PC-9 (cell line): ENCODE results near the gene EVC. TPM values are rescaled to one million over a fixed set of nuclear protein-coding genes. Genes with fewer than 3 reads are reported as not detected.
A peak's percentile ranks its signal among the peaks of the same experiment; 100 is the strongest.

Experiments used
- BruUV-seq: library from RNA; stranded (reverse); fragments of 400-500 nt; replicated peaks from 2 replicates; lab custom pipeline; 2021; lab: Mats Ljungman, UMichigan
- CTCF ChIA-PET: fragments of 300-600 bp; sonication (Branson Sonifier 250); formaldehyde crosslinking; loops from one replicate; lab custom pipeline; 2022; ENCODE audit warnings: antibody characterized with exemption; lab: Charles Lee
- POLR2A ChIA-PET: fragments of 300-600 bp; sonication (Branson Sonifier 250); formaldehyde crosslinking; loops from one replicate; lab custom pipeline; 2022; ENCODE audit warnings: antibody characterized with exemption; ENCODE audit not compliant: unreplicated experiment; lab: Charles Lee
- DNase-seq, 2 experiments: peaks; one replicate each; pipeline versions ENCODE4 v3.0.0 to v3.0.0-alpha.2; 2015 to 2022; ENCODE audit warnings: mixed read lengths in 1 of 2
- H2AFZ ChIP-seq: fragments of 200-600 bp; sonication (generic); 2 replicates; pipeline ENCODE4 v1.8.1; 2017; ENCODE audit warnings: antibody characterized with exemption
- H3F3A ChIP-seq: fragments of 200-600 bp; sonication (generic); 2 replicates; pipeline ENCODE4 v1.8.1; 2017; ENCODE audit warnings: antibody characterized with exemption, mild to moderate bottlenecking, low read depth; ENCODE audit not compliant: insufficient read depth
- H3K27ac ChIP-seq: fragments of 200-600 bp; sonication (generic); 2 replicates; pipeline ENCODE4 v1.6.1; 2016; ENCODE audit warnings: mixed run types
- H3K27me3 ChIP-seq: fragments of 200-600 bp; sonication (generic); 2 replicates; pipeline ENCODE4 v1.6.1; 2016; ENCODE audit warnings: low read depth, mixed run types; ENCODE audit not compliant: insufficient read depth
- H3K36me3 ChIP-seq: fragments of 200-600 bp; sonication (generic); 2 replicates; pipeline ENCODE4 v1.6.1; 2016; ENCODE audit warnings: low read depth, mixed run types
- H3K4me1 ChIP-seq: fragments of 200-600 bp; sonication (generic); replicated peaks from 2 replicates; pipeline ENCODE4 v1.6.1; 2016; ENCODE audit warnings: mixed run types; ENCODE audit not compliant: insufficient read depth
- H3K4me2 ChIP-seq: fragments of 200-600 bp; sonication (generic); 2 replicates; pipeline ENCODE4 v1.6.1; 2017; ENCODE audit warnings: mixed run types
- H3K4me3 ChIP-seq: fragments of 200-600 bp; sonication (generic); 2 replicates; pipeline ENCODE4 v1.6.1; 2016; ENCODE audit warnings: mixed run types
- H3K79me2 ChIP-seq: fragments of 200-600 bp; sonication (generic); 2 replicates; pipeline ENCODE4 v1.6.1; 2017; ENCODE audit warnings: low read depth, mixed run types
- H3K9me2 ChIP-seq: fragments of 200-600 bp; sonication (generic); 2 replicates; pipeline ENCODE4 v1.8.1; 2017; ENCODE audit warnings: mild to moderate bottlenecking; ENCODE audit not compliant: insufficient read depth
- H3K9me3 ChIP-seq: fragments of 200-600 bp; sonication (generic); 2 replicates; pipeline ENCODE4 v1.8.1; 2016; ENCODE audit warnings: low read depth; ENCODE audit not compliant: insufficient read depth
- H4K20me1 ChIP-seq: fragments of 200-600 bp; sonication (generic); 2 replicates; pipeline ENCODE4 v1.8.1; 2017; ENCODE audit not compliant: insufficient read depth
- EZH2 ChIP-seq: fragments of 200-600 bp; sonication (generic); IDR thresholded peaks from 2 replicates; pipeline ENCODE4 v1.8.0; 2017; ENCODE audit warnings: antibody characterized with exemption, low read depth
- intact Hi-C: fragments of 100-400 bp; cut with micrococcal nuclease; formaldehyde crosslinking; loops from one replicate; pipeline ENCODE4 v1.10.0; 2022; ENCODE audit not compliant: unreplicated experiment
- total RNA-seq: library from RNA; stranded (reverse); gene quantifications from 2 replicates; pipeline ENCODE4 v1.2.3, GENCODE V29; 2021
- TF ChIP-seq, protein P1 (sequence below): fragments of 200-600 bp; sonication (generic); conservative IDR thresholded peaks from 2 replicates; pipeline ENCODE4 v1.6.1; 2017; ENCODE audit warnings: mixed run types, antibody characterized with exemption, mild to moderate bottlenecking, moderate library complexity

The EVC gene
- total RNA-seq, 1 experiment from 2014 or later, result 14.0 TPM

DNA sequence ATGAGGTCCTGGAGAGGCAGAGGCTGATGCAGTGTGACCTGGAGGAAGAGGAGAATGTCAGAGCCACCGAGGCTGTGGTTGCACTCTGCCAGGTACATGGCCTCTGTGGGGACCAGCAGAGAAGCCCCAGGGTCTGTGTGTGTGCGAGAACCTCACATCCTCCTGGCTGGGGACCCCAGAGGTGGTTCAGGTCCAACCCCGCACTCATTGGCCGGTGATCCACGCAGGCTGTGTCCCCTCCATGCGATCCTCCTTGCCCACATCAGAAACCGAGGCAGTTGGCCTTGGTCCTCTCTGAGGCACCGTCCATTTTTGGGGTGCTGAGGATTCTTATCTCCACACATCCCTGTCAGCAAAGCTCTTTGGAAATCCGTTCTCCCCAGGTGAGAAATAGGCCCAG is 45.3 kb downstream of the EVC start:
- H3K4me3 ChIP-seq, result no peak overlapping the region
- peaks cover 26% of the 10 kb centered on the region for H3K4me1 ChIP-seq
- ChIA-PET CTCF (no interaction called here), POLR2A (no interaction called here)
- no TSS peak for BruUV-seq
- intact Hi-C loops, result no loop called here
- no peak overlapping the region for H3K4me2 ChIP-seq
- H3K79me2 ChIP-seq, result no peaks in the 10 kb centered on the region
- H2AFZ ChIP-seq, result no peak overlapping the region
- H3K27ac ChIP-seq, result no peak overlapping the region
- no peaks in the 10 kb centered on the region for H3K36me3 ChIP-seq
- DNase-seq, result no peak
- no peaks in the 10 kb centered on the region for H3K9me2 ChIP-seq
- H4K20me1 ChIP-seq, result no peaks in the 10 kb centered on the region
- TF ChIP-seq, protein P1, sequence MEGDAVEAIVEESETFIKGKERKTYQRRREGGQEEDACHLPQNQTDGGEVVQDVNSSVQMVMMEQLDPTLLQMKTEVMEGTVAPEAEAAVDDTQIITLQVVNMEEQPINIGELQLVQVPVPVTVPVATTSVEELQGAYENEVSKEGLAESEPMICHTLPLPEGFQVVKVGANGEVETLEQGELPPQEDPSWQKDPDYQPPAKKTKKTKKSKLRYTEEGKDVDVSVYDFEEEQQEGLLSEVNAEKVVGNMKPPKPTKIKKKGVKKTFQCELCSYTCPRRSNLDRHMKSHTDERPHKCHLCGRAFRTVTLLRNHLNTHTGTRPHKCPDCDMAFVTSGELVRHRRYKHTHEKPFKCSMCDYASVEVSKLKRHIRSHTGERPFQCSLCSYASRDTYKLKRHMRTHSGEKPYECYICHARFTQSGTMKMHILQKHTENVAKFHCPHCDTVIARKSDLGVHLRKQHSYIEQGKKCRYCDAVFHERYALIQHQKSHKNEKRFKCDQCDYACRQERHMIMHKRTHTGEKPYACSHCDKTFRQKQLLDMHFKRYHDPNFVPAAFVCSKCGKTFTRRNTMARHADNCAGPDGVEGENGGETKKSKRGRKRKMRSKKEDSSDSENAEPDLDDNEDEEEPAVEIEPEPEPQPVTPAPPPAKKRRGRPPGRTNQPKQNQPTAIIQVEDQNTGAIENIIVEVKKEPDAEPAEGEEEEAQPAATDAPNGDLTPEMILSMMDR, result no peak
- TF ChIP-seq EZH2, result no peak
- no peaks in the 10 kb centered on the region for H3K9me3 ChIP-seq
- no peaks in the 10 kb centered on the region for H3K27me3 ChIP-seq
- no peaks in the 10 kb centered on the region for H3F3A ChIP-seq

DNA sequence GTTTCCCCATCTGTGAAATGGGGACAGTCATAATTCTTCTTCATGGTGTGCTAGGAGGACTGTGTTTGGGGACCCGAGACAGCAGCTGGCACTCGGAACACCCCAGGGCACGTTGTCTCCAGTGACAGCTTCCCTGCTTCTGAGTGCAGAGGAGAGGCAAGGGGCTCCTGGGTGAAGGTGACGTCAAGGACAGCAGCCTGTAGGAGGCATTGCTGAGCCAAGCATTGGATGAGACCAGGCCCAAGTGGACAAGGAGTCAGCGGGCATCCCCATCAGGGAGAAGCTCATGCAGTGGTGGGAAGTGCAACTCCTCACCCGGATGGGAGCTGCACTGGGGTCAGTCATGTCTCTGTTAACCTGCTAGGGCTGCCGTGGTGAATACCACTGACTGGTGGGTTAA is 46.1 kb downstream of the EVC start:
- no peaks in the 10 kb centered on the region for H4K20me1 ChIP-seq
- H3K27ac ChIP-seq, result 0 out of 2 replicates have a peak overlapping the region, but pooled peaks have one; percentile 65
- no peaks in the 10 kb centered on the region for H3K27me3 ChIP-seq
- ChIA-PET CTCF (no interaction called here), POLR2A (no interaction called here)
- no peaks in the 10 kb centered on the region for H3K9me3 ChIP-seq
- H3K79me2 ChIP-seq, result no peaks in the 10 kb centered on the region
- no peak overlapping the region for H3K4me2 ChIP-seq
- no peak overlapping the region for H2AFZ ChIP-seq
- H3F3A ChIP-seq, result no peaks in the 10 kb centered on the region
- no peak overlapping the region for H3K4me3 ChIP-seq
- no peak for TF ChIP-seq EZH2
- TF ChIP-seq, protein P1, result no peak
- H3K4me1 ChIP-seq, result peaks cover 26% of the 10 kb centered on the region
- no peaks in the 10 kb centered on the region for H3K36me3 ChIP-seq
- no peak for DNase-seq
- no peaks in the 10 kb centered on the region for H3K9me2 ChIP-seq
- intact Hi-C loops, result no loop called here
- no TSS peak for BruUV-seq

DNA sequence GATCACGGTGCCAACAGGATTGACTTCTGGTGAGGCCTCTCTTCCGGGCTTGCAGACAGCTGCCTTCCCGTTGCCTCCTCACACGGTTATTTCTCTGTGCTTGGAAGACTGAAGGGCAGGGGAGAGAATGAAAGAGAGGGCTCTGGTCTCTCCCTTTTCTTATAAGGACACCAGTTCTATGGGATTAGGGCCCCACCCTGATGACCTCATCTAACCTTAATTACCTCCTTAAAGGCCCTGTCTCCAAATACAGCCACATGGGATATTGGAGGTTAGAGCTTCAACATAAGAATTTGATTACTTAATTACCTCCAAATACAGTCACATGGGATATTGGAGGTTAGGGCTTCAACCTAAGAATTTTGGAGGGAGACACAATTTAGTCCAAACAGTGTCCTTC is 46.5 kb downstream of the EVC start:
- CTCF ChIA-PET, result no interaction called here
- BruUV-seq, result no TSS peak
- H3K4me1 ChIP-seq, result peaks cover 26% of the 10 kb centered on the region

More for the DNA sequence above, 46.5 kb downstream of the EVC start:
- H3K79me2 ChIP-seq, result no peaks in the 10 kb centered on the region
- no peak for DNase-seq
- no peaks in the 10 kb centered on the region for H3K27me3 ChIP-seq
- no peaks in the 10 kb centered on the region for H3K36me3 ChIP-seq
- intact Hi-C loops, result no loop called here
- H3K9me2 ChIP-seq, result no peaks in the 10 kb centered on the region
- peak overlapping the region; percentile 65; the same call in 1 of the 2 replicates for H3K27ac ChIP-seq
- TF ChIP-seq, protein P1, result no peak
- TF ChIP-seq EZH2, result no peak
- H4K20me1 ChIP-seq, result no peaks in the 10 kb centered on the region
- H3K4me2 ChIP-seq, result no peak overlapping the region
- H3K9me3 ChIP-seq, result no peaks in the 10 kb centered on the region
- no peak overlapping the region for H3K4me3 ChIP-seq
- no peak overlapping the region for H2AFZ ChIP-seq
- no peaks in the 10 kb centered on the region for H3F3A ChIP-seq
- POLR2A ChIA-PET, result no interaction called here
